Renal cortex interstitium (tissue), 11 donors: ENCODE measurements around the gene KLHL30. TPM values are rescaled to one million over a fixed set of nuclear protein-coding genes. Genes with fewer than 3 reads are reported as not detected.
A peak's percentile ranks its signal among the peaks of the same experiment; 100 is the strongest.
"Not testable (repeated sequence)": the region's sequence is repeated elsewhere in the genome, so short reads cannot be mapped to it uniquely, and the experiment has no call there.

Source experiments
- DNase-seq, 11 donors: peaks; one replicate each; pipeline ENCODE4 v3.0.0-alpha.2; 2013; ENCODE audit warnings: low read depth in 9 of 11, low spot score in 4 of 11; ENCODE audit errors: extremely low read depth in 1 of 11
- polyA plus RNA-seq, 3 donors: library from polyadenylated mRNA; unstranded; fragments of 120-200 nt; gene quantifications; one replicate each; pipeline ENCODE4 v1.2.1, GENCODE V29; 2013; ENCODE audit not compliant: insufficient read length in 3 of 3

Gene KLHL30
- polyA plus RNA-seq, 3 donors, result 0.34 to 0.94 (median 0.45) TPM

GRCh38 chr2:238166391-238167343 lies 28.2 kb downstream of the KLHL30 start:
- DNase-seq, result no peak

GRCh38 chr2:238167344-238167715 lies 28.9 kb downstream of the KLHL30 start:
- DNase-seq, result no peak

DNA sequence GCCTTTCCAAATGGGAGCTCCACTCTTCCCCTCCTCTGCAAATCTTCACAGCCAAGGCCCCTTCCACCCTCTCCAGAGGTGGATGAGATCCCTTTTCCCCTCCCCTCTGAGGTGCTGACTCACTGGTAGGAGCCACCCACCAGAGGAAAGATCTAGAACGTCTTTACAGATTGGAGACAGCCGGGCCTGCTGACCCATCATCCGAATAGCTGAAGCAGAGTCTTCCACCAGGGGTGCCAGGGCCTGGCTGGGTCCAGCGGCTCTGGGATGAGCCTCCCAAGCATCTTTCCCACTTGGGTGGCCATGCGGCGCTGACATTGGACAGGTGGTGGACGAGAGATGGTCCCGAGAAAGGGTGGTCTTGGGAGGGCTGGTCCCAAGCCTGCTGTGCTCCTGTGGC lies 29.3 kb downstream of the KLHL30 start:
- no peak for DNase-seq

DNA sequence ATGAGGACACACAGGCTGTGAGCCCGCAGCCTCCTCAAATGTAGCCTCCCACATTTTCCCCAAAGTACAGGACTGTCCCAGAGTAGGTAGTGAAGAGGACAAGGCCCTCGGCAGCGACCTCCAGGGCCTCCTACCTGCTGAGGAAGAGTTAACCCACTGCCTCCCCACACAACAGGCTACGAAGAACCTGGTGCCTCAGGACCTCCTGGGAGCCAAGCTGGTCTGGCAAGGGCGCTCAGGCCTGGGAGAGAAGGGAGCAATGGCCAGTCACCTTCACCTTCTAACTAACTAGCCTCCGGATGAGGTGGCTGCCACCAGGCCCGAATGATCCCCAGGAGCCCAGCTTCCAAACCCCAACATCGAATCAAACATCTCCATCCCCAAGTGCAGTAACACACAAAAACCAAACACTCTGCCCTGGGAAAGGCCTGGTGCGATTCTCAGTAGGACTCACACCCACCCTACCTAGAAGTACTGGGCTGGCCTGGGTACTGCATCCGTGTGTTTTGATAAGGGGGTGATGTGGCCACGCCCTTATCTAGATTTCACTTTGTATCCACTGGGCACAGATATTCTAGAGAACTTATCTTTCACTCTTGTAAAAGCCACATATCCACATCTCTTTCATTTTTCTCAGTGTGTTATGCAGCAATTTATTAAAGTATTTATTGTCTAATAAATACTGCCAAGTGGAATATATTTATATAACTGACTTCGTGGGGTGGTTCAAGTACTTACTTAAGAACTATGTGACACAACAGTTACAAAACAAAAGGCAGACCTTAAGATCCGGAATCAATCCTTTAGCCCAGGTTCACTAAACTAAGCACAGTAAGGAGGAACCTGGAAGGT lies 30.0 kb downstream of the KLHL30 start:
- DNase-seq, result no peak

DNA sequence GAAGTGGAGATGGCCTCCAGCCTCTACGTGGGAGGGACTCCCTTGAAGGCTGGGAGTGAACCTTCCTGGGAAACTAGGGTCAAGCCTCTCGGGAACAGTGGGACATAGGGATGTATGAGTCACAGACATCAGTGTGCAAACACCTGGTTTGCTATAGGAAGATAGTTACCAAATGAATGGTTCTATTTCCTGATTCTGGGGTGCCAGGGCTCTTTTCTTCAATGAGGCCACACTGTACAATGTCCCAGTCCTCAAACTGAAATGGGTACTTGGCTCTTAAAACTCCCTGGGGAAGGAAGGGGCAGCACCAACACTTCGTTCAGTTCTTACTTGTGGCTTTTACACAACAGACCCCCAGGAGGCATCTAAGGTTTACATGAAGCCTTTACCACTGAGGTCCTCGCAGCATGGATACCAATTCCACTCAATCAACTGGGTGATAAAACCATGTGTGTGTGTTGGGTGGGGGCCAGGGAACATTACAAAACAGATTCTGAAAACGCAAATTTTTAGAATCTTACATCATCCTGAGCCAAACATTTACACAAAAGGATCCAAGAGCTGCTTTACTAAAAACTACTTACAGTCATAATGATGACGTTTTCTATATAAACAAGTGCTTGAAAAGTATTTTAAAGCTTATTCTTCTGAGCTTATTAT lies 30.7 kb downstream of the KLHL30 start:
- no peak for DNase-seq

- peak in 1 of 11 donors; percentile 44 for DNase-seq
Measured at GRCh38 chr2:238169708-238170251, 31.3 kb downstream of the KLHL30 start.

- no peak for DNase-seq
Measured at GRCh38 chr2:238170386-238171071, 32.1 kb downstream of the KLHL30 start.

GRCh38 chr2:238171072-238171431 lies 32.6 kb downstream of the KLHL30 start:
- DNase-seq, result not testable (repeated sequence)

DNA sequence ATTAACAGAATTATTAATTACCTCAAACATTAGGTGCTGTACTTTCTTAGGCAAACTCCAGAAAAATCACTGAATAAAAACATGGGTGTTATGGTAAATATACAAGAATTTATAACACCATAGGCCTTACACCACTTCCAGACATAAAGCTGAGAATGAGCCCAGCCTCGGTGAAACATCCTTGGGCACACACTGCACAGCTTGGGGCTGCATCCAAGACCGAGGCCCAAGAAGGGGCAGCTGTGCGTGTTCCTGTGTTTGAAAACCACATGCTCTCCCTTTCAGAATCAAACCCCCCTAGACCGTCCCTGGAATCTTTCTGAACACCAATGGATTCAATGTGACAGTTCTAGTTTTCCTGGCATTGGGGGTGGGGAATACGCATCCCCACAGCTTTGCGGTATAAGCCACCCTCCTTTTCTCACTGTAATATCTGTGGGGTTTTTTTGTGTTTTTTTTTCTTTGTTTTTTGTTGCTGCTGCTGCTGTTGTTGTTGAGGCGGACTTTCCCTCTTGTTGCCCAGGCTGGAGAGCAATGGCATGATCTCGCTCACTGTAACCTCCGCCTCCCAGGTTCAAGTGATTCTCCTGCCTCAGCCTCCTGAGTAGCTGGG lies 33.2 kb downstream of the KLHL30 start:
- DNase-seq, result no peak

DNA sequence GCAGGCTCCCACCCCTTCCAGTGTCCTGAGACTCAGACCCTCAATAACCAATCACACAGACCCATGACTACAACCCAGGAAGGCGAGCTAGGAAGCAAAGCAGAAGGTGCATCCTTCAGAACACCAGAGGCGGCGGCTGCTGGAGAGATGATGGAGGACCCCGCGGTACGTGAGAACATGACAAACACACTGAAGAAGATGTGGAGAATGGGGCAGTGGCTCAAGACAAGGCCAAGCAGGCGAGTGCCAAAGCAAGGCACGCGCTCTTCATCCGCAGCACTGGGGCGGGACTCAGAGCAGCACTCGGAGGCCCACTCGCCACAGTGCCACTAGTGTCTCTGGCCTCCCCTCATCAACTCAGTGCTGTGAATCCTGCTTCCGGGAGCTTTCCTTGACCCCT lies 34.0 kb downstream of the KLHL30 start:
- DNase-seq, result no peak

GRCh38 chr2:238173692-238174091 lies 35.2 kb downstream of the KLHL30 start:
- no peak for DNase-seq

- DNase-seq, result no peak
Measured at GRCh38 chr2:238174291-238174690, 35.8 kb downstream of the KLHL30 start.

DNA sequence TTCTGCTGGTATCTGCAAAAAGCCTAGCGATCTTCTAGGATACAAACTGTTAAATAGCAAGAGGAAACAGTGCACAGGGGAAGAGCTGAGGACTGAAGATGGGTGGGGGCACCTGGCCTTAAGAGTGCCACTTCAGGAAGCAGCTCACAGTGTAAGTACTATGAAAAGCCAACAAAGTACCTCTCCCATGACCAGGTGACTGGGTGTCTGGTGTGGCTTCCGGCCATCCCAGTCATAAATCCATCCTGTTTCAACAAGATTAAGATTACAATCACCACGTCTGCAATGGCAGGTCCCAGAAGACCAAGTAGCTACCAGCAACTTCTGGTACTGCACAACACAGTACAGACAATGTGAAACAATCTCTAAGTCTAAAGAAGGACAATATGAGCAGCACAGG lies 36.2 kb downstream of the KLHL30 start:
- DNase-seq, result no peak

DNA sequence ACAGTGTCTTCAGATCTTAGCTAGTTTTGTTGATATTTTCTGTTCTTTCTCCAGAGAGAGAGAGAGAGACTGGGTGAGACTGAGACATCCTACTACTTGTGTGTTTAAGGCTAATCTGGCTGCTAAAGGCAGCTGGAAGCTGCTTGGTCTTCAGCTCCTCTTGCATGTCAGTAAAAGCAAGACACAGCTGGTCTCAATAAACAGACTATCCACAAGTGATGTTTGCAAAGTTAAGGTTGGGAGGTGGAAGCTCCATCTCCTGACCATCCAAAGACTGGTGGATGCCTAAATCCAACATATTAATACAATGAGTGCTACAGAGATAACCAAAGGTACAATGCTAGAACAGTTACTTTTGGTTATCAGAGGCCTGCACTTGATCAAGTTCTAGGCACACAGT lies 38.1 kb downstream of the KLHL30 start:
- no peak for DNase-seq

DNA sequence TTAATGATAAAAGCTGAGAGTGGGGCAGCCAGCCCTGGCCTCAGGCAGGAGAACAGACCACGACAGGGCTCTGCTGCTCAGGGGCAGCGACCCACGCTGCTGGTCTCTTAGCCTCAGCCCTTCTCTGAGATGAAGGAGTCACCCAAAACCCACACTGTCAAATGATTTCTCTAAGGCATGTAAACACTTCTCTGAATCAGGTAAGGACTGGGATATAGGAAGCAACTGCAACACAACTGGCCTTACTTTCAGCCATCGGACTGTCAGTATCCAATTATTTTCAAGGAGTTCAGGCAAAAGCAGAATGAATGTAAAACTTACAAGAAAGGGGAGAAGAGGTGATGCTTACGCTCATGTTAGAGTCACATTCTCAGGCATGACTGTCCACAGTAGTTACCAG lies 42.1 kb downstream of the KLHL30 start:
- no peak for DNase-seq

DNA sequence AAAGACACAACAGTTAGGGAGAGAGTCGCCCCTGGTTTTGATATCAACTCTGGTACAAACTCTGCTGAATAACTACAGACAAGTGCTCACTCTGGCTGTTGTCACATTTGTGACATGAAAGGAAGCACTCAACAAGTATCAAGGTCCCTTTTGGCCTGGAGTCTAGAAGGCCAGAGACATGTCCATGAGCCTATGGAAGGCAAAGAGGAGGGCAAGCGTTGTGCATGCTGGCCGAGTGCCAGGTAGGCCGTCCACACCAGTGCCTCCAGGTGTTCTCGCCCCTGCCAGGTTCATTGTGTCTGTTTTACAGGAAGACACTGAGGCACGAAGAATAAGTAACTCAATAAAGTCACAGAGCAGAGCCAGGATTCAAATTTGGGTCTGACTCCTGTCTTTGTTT lies 43.9 kb downstream of the KLHL30 start:
- DNase-seq, result no peak

- no peak for DNase-seq
Measured at GRCh38 chr2:238183821-238184220, 45.4 kb downstream of the KLHL30 start.
